Renal pelvis (tissue), 4 donors: Measurements from ENCODE around the gene SLC16A10. TPM values are rescaled to one million over a fixed set of nuclear protein-coding genes. Genes with fewer than 3 reads are reported as not detected.
"Not testable (repeated sequence)": the region's sequence is repeated elsewhere in the genome, so short reads cannot be mapped to it uniquely, and the experiment has no call there.

Experiments used
- DNase-seq: peaks from one replicate; pipeline ENCODE4 v3.0.0-alpha.2; 2013
- polyA plus RNA-seq, 3 donors: library from polyadenylated mRNA; unstranded; fragments of 120-200 nt; gene quantifications; one replicate each; pipeline ENCODE4 v1.2.1, GENCODE V29; 2013; ENCODE audit not compliant: insufficient read length in 3 of 3

Gene SLC16A10
- polyA plus RNA-seq, 3 donors: 24.5 to 33.8 (median 31.0) TPM

DNA sequence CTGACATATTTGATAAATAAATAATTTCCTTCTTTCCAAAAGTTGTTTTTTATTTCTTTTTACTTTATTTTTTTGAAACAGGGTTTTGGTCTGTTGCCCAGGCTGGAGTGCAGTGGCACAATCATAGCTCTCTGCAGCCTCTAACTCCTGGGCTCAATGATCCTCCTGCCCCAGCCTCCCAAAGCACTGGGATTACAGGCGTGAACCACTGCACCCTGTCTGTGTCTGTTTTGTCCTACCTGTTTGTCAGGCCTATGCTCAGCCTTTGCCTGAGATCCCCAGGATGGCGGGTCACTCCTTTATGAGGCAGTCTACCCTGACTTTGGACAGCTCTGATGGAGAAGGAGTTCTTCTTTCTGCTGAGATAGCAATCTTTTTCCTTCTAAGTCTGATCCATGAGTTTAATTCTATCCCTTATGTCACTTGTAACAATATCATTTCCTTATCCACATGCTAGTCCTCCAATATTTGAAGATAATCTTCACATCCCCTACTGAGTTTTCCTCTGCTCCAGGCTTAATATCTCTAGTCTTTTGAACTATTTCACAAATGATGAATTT is 14.4 kb upstream of the SLC16A10 start:
- DNase-seq: no peak

GRCh38 chr6:111074311-111074710 is 13.0 kb upstream of the SLC16A10 start:
- no peak for DNase-seq

DNA sequence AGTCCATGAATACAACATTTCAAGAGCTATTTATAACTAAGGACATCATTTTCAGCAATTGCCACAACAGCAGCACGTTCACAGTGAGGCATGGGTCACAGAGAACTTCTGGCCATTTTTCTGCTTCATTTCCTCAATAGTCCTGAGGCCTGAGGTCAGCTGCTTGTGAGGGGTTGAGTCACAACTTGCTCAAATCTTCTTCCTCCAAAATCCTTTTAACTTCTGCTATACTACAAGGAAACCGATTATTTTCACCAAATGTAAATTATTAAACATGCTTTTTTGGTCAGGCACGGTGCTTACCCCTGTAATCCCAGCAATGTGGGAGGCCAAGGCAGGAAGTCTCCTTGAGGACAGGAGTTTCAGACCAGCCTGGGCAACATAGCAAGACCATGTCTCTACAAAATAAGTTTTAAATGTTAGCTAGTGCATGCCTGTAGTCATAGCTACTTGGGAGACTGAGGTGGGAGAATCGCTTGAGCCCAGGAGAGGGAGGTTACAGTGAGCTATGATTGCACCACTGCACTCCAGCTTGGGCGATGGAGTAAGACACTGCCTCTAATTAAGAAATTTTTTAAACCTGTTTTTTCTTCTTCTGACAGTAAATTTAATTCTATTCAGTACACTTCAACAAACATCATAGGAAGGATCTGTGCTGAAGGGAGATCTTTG is 11.1 kb upstream of the SLC16A10 start:
- DNase-seq: no peak

DNA sequence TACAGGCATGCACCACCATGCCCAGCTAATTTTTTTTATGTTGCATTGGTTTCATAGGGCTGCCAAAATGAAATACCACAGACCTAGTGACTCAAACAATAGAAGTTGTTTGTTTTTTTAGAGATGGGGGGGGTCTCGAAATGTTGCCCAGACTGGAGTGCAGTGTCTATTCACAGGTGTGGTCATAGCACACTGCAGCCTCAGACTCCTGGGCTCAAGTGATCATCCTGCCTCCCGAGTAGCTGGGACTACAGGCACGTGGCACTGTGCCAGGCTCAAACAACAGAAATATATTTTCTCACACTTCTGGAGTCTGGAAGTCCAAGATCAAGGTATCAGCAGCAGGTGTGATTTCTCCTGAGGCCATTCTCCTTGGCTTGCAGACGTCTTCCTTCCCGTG is 6.6 kb upstream of the SLC16A10 start:
- no peak for DNase-seq

- DNase-seq: no peak
Observed at GRCh38 chr6:111086685-111087084, 618 bp upstream of the SLC16A10 start.

GRCh38 chr6:111087871-111088667 is 766 bp downstream of the SLC16A10 start:
- no peak for DNase-seq

DNA sequence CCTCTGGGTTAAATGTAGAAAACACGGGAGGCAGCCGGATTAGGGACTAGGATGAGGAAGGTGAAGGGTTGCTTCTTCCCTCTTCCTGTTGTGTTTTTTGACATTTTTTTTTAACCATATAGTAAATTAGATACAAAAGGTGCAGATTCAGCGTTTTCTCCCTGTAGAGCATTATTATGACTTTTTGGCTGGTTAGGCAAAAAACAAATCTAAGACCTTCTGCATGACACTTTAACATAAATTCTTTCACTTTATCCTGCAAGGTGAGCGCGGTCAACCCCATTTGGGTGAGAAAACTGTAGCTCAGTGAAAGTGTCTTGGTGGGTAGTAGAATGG is 1.3 kb downstream of the SLC16A10 start:
- DNase-seq: no peak

DNA sequence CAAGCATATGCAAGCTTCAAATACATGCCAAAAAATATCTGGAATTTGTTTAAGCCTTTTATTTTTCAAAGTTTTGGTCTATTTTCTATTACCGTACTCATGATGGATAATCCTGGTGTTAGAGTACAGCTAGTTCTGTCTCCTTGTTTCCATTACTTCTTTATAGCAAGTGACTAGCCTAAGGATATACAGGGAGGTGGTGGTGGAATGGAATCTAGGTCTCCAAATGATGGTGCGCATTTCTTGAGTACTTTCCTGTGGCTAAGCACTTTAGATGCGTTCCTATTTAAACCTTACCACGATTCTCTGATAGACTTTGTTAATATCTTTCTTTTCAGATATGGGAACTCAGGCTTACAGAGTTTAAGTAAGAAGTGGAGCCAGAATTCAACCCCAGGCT is 3.5 kb downstream of the SLC16A10 start:
- DNase-seq: no peak

DNA sequence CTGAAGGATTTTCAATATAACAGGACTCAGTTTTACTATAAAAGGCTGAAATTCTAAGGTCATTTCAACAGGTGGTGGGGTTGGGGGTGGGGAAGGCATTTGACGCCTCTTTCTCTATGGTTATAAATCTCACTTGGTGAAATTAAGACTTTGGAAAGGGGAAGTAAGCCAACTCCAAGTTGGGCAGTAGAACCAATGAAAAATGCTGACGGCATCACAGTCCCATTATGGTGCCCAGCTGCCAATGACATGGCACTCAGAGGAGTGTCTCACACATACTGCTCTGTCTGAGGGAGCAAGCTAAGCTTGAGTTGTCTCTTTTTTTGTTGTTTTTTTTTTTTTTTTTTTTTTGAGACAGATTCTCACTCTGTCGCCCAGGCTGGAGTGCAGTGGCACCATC is 4.7 kb downstream of the SLC16A10 start:
- DNase-seq: no peak

- not testable (repeated sequence) for DNase-seq
Observed at GRCh38 chr6:111095488-111095887, 8.2 kb downstream of the SLC16A10 start.

GRCh38 chr6:111096246-111096645 is 8.9 kb downstream of the SLC16A10 start:
- no peak for DNase-seq

GRCh38 chr6:111098597-111098996 is 11.3 kb downstream of the SLC16A10 start:
- DNase-seq: no peak

GRCh38 chr6:111101987-111102386 is 14.7 kb downstream of the SLC16A10 start:
- DNase-seq: no peak

- no peak for DNase-seq
Observed at GRCh38 chr6:111105578-111105977, 18.3 kb downstream of the SLC16A10 start.

DNA sequence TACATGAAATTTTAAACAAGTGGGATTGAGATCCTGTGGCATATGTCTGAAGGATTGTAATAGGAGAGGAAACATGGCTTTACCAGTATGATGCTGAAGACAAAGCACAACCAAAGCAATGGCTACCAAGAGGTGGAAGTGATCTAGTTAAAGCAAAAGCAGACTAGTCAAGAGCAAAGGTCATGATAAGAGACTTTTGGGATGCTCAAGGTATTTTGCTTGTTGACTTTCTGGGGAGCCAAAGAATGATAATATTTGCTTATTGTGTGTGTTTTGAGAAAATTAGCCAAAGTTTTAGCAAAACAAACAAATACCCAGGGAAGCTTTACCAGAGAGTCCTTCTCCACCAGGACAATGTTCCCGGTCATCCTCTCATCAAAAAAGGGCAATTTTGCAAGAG is 20.3 kb downstream of the SLC16A10 start:
- DNase-seq: no peak

GRCh38 chr6:111110036-111110435 is 22.7 kb downstream of the SLC16A10 start:
- DNase-seq: no peak

GRCh38 chr6:111113336-111114086 is 26.2 kb downstream of the SLC16A10 start:
- DNase-seq: no peak

DNA sequence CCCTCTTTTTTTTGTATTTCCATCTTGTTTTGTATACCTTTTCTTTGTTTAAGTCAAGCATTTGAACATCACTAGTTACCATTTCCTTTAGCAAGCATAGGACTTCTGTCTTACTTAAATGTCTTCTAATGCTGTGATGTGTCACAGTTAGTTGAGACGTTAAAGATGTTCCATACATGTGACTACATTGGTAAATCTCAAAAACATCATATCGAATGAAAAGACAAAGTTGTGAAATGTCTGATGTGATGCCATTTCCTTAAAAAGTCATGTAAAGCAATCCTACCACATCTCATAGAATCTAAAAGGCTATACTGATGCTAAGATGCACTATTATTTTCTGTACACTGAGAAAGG is 26.8 kb downstream of the SLC16A10 start:
- DNase-seq: no peak

DNA sequence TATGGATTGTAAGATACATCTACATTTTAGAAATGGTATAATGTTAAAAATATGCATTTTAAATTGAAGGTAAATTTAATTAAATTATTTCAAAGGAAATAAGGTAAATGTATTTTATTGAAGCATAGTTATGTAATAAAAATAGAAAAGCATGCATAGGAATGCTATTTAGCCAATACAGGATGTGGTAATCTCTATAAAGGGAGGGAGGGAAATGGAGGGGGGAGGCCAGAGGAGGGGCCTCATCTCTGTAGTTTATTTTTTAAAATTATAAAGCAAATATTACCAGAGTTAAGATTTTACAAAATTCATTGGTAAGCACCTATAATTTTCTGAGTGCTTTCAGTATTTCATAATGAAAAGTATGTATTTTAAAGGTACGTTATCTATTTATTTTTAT is 27.2 kb downstream of the SLC16A10 start:
- DNase-seq: no peak

DNA sequence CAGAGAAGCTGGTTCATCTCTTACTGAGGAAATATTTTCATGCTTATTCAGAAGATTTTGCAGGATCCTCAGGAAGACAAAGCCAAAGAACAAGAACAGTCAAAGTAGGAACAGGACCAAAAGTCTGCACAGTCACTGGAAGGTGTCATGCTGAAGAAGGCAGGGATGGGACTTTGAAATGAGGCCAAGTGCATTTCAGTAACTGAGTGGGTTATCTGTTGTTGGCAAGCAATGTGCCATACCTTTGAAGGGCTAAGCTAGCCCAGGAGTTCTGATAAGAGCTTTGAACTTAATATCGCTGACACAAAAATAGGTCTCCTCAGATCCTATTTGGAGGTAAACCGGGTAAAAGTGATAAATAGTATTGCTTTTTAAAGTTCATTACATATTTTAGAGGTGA is 31.5 kb downstream of the SLC16A10 start:
- DNase-seq: no peak

DNA sequence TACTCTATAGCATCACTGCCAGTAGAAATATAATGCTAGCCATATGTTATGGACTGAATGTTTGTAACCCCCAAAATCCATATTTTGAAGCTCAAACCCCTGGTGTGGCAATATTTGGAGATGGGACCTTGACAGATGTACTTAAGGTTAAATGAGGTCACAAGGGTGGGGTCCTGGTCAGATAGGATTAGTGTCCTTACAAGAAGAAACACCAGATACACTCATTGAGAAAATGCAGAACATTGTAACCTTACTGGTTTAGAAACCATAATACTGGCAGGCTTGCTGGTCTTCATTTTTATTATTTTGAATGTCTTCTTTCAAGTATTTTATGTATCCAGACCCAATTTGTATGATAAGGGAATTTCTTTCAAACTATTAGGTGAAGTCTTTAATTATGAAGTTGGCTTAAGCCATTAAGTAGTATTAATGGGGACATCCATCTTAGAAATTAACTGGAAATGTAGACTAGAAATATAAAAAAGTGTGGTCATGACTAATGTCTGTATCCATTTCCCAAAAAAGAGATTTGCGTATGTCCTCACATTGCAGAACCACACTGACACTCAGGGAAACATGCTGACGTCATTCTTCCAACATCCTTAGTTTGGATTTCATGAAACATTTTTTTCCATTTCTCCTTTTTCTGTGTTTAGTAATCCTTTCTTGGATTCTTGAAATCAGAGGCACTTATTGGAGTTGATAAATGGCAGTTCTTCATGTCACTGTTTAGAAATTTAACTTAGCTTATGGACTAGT is 32.4 kb downstream of the SLC16A10 start:
- DNase-seq: no peak

DNA sequence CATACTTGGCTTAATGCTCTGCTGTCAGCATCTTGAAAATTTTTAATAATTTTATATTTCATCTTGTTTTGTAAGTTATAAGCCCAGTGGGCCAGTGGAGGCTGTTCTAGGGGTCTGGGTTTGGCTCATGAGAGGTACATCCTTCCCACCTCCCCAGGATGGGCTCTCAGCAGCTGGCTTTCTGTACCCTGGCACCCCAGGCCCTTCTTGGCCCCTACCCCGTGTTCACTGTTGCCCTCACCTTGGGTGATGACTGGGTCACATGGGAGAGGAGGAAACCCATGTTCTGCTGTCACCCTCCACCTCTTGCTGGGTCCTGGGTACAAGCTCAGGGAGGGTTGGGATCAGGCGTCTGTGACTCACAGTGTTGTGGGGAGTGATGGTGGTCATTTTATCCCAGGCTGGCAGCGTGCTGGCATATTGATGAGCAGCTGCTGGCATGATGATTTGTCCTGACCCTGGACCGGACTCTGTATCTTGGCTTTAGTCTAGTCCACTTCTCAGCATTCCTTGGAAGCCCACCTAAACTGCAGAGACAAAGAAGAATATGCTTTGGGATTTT is 34.6 kb downstream of the SLC16A10 start:
- DNase-seq: no peak
